ENCODE results near the gene UBL7.

- TF ChIP-seq EZH2phosphoT487 (IDR thresholded peaks at IDR 0.05; ENCODE audit: borderline replicate concordance) (no peak), TCF7L2 (IDR thresholded peaks at IDR 0.05; ENCODE audit: borderline replicate concordance, extremely low read depth, insufficient read depth, insufficient read length) (no peak), CTCF (IDR thresholded peaks at IDR 0.05 in 2 of 3, conservative IDR thresholded peaks at IDR 0.05 in 1 of 3; ENCODE audit: borderline replicate concordance in 1 of 3, insufficient read depth in 1 of 3, low read depth in 2 of 3, low read length in 2 of 3) (no peak), YY1 (IDR thresholded peaks at IDR 0.05; ENCODE audit: extremely low read depth, insufficient replicate concordance, low read depth, low read length) (no peak), SIN3A (IDR thresholded peaks at IDR 0.05; ENCODE audit: low read depth) (no peak), POLR2A (IDR thresholded peaks at IDR 0.05; ENCODE audit: borderline replicate concordance, extremely low read depth, insufficient read depth, insufficient read length) (no peak), EZH2 (IDR thresholded peaks at IDR 0.05) (no peak)
Observed at GRCh38 chr15:74403991-74404563, 56.9 kb downstream of the UBL7 start.
